HG03280 (cell line): ENCODE results near the gene FILIP1L.

ENCODE experiments used
- ATAC-seq: cut with Tn5 transposase; IDR thresholded peaks from one replicate; pipeline ENCODE4 v1.9.1; 2021; ENCODE audit warnings: mild to moderate bottlenecking, moderate library complexity; ENCODE audit not compliant: unreplicated experiment

The FILIP1L gene

DNA sequence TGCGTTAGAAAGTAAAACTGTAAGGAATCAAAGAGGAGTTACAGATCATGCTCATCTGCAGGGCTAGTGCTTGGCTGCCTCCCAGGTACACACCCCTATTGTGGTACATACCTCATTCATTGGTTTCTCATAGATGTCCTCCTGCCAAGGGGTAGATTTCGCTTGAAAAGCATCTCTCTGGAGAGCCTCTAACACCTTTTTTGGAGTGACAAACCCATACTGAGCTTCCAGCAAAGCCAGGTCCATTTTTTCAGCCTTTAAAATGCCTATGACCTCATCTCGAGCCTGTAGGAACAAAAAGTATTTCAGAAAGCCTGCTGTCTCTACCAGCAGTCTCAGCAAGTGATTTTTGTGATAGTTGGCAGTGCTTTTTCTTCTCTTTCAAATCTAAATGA, 184.6 kb downstream of the FILIP1L start:
- no peak for ATAC-seq

DNA sequence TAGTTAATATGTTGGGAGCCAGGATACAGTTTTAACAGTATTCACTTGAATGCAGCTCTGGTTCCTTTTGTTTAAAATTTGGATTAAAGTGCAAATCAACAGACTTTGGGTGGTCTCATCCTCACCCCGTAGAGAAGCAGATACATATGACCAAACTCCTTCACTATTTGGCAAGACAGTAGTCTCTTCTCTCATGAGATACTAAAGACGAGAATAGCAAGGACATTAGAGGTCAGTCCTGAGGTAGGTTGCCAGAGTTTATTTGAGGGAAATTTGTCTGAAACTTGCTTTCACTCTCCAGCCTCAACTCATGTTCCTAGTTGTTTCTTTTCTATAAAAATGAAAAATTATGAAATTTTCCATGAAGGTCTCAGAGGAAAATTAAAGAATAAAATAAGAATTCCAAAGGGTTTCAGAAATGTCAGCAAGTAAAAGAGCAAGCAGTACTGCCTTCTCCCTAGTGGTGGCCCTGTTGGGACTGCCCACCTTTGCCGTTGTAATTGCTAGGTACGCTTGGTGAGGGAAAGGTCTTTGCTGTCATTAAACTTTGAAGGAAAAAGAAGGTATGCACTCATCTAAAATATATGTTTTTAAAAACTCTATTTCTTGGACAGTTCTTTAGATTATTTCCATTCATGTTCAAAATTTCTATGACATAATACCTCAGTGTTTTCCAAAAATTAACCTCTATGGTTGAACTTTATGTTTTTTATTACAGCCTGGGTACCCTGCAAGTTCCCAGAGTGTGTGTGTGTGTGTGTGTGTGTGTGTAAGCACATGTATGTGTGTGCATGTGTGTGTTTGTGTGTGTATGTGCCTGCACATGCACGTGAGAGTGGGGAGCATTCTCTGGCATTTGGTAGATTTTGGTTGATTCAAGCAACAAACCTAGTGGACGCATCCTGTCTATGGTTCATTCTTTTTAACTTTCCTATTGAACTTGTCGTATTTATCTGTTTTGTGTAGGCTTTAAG, 185.2 kb downstream of the FILIP1L start:
- ATAC-seq, result no peak

DNA sequence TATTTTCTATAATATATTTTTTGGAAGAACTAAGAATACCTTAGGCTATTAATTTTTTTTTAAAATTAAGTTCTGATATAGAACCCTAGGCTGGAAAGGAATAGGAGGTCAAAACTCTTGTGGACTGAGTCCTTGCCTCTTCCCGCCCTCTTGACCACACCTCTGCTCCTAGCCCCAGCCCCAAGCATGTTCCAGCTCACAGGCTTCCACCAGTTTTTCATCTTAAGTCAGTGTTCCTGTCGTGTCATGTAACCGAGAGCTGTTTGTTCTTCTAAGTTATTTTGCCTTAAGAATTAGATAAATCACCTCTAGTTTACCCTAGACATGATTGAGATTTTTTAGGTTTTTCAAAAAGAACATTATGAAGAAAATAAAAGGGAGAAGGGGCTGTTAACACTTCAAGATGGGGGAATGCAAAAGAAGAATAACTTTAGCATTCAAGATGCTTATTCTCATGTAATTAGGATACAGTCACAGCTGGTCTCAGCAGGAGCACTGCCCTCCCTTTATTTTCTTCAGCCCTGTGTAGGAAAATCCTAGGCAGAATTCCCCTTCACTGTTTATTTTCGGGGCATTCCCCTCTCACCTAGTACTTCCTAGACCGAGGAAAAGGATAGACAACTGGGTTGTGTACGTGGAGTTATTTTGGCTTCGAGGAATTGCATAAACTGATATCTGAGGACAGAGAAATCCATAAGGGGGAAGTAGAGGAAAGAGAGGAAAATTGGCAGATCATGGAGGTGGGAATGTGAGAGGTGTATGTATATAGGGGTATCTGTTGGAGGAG, 186.4 kb downstream of the FILIP1L start:
- no peak for ATAC-seq

DNA sequence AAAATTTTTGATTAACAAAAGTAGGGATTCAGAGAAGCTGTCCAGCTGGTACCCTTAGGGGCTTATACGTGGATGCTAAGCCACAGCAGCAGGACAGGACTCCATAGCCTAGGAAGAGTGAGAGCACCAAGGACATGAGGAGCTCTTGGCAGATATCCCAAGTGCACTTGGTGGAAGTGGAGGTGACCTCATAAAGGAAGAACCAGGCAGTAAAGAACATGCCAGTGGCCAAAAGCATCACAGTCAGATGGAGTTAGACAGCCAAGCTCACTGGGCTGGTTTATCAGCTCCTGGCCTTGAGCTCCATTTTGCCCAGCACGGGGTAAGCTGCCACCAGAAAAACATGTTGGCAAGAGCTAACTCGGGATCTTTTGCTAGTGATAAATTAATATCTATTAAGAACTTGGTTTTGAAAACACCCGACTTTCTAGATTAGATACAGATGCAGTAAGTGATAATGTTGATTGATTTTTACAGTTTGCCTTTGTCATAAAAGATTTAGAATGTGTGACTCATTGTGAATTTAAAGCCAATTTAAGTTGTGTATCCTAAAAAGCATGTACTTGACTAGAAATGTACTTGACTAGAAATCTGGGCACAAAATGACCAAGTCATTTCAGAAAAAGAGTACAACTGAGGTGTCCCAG, 188.6 kb downstream of the FILIP1L start:
- no peak for ATAC-seq

DNA sequence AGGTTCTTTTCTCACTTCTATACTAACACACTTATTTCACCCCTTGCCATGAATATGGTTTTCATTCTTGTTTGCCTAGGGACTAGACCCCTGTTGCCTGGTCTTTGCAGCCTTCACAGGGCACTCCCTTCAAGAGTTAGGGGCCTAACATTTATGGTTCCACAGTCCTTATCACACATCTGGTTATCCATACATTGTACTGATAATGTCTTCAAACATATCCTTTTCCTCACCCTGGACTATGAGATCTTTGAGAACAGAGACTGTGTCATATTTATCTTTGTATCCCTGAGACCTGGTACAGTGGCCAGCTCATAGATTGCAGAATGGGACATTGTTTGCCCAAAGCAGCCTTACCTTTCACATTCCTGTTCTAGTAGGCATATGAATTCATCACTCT, 190.4 kb downstream of the FILIP1L start:
- ATAC-seq, result no peak

DNA sequence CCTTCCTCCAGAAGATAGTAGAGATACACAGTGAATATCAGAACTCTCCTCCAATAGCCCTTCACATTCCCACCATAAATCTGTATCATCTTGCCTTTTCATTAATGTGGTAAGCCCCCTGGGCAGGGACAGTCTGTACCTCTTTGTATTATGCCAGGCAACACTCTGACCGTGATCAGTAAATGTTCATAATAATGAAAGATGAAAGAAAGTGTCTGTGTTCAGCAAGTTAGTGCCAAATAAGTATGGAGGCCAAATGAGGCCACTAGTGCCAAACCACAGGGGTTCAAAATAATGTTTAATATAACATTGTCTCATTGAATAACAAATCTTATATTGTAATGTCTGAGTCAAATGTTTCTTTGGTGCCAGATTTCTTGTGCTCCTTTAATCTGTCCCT, 192.3 kb downstream of the FILIP1L start:
- no peak for ATAC-seq

DNA sequence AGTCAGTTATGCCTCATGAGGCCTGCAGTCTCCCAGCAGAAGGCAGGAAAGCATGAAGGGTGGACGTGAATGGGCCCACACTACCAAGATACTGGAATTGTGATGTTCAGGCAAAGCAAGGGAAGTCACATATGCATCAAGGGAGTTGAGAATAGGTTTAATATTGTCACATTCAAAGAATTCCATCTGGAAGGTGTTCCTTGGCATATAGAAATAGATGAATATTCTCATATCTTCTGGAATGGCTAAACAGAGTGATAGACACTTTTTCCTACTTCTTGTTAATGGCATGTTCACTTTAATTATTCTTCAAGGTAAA, 193.0 kb downstream of the FILIP1L start:
- ATAC-seq, result no peak

DNA sequence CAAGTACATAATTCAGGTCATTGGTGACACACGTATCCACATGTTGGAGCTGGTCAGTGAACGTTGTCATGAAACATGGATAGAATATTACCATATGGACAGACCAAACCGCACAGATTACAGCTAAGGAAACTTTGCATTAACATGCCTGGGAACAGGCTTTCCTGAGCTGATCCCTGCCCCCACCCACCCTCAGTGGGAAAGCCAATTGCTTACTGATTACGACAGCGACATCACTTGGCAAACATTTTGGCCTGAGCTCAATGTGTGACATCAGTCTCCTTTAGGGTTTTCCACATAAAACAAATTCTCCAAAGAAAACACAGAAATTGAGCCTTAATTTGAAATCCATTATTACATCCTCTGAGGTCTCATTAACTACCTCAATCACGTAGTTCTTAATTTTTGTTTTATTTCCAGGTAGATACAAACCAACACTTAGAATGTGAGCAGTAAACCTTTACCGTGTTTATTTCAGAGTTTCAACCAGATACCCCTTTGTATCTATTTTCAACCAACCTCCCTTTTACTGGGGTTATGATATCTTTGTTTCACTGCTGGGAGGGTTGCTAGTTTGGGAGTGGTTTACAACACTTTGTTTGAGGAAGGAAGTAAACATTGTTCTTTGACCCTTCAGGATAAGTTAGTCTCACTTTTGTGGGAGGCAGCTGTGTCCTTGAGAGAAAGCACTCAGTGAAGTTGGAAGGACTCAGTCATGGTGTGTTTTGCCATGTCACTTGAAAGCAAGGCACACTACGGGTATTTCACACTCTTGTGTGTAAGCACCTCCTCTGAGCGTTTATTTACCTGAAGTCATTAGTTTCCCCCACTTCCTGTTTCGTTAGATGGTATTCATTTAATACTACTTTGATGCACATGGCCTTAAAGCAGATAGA, 193.6 kb downstream of the FILIP1L start:
- ATAC-seq, result no peak

DNA sequence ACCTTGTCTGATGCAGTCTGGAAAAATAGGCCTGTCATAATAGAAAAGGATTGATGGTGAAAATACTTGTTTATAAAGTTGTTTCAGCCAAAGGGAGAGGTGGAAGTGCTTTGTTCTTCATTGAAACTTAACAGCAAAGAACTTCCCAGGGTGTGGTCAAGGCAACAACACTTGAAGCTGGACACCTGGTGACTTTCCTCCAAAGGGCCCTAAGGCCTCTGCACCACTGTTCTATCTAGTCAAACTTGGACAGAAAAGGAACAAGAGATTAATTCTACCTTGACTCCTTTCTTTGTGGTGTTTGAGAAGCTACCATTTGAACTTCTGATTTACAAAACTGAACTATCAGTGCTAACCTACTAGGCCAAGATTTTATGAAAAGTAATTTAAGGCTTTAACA, 194.6 kb downstream of the FILIP1L start:
- ATAC-seq, result no peak

DNA sequence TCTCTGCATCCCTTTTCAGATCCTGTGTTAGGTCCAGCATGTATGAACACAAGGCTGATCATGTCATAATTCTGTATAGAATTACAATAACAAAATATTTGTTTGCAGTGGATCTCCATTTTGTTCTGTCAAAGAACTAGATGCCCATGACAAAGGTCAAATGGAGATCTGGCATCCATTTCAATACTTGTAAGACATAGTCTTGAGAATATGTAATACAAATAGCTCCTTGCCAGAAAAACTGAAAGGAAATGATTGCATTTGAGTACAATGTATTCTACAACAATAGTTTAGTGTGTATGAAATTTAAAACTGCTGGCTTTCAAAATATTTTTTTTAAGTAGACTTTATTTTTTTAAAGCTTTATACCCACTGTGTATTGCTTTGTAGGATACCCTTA, 195.6 kb downstream of the FILIP1L start:
- ATAC-seq, result no peak

DNA sequence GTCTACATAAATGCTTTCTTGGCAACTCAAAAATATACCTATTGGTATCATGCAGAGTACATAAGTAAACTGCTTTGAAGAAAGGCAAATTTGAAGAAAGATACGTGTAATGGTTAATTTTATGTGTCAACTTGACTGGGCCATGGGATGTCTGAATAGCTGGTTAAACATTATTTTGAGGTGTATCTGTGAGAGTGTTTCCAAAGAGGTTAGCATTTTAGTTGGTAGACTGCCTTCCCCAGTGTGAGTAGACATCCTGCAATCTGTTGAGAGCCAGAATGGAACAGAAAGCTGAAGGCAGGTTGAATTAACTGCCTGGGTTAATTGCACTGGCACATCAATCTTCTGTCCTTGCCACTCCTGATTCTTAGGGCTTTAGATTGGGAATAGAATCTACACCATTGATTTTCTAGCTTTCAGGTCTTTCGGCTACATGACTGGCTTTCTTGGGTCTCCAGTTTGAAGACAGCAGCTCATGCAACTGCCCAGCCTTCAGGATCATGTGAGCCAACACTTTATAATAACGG, 198.3 kb downstream of the FILIP1L start:
- ATAC-seq, result no peak

DNA sequence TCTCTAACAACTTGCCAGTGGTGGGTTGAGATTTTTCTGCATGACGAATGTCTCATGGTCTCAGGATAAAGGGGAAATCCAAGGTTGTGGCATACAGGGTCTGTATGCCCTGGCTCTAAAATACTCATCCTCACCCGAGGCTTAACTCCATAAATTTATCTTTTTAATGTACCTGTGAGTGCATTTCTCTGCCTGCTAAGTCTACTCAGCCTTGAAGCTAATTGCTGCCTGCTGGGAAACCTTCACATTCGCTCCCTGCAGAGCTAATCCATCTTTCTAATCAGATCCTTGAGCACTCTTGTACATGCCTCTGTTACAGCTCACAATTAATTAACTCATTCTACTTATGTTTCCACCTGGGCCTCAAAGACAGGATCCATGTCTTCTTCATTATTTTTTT, 202.9 kb downstream of the FILIP1L start:
- ATAC-seq, result no peak

DNA sequence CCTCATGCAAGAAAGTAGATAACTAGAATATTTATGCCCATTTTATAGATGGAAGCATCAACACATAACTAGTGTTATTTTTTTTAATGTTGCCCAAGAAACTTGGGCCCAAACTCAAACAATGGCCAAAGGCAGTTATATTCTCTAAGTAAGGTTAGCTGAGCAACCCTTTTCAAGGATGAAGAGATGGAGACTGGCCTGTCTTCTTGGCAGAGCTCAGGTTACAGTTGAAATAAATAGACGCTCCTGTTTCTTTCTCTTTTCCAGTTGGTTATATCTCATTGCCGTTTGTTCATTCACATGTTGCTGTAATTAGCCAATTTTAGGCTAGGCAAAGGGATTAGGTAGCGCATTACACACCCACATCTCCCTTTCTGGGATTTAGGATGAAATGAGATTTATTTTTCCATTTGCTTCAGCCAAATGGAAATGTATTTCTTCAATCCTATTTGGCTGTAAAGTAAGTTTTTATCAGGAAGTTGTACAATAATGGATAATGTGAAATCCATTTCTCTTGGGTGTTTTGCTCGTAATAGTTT, 203.5 kb downstream of the FILIP1L start:
- ATAC-seq, result no peak

DNA sequence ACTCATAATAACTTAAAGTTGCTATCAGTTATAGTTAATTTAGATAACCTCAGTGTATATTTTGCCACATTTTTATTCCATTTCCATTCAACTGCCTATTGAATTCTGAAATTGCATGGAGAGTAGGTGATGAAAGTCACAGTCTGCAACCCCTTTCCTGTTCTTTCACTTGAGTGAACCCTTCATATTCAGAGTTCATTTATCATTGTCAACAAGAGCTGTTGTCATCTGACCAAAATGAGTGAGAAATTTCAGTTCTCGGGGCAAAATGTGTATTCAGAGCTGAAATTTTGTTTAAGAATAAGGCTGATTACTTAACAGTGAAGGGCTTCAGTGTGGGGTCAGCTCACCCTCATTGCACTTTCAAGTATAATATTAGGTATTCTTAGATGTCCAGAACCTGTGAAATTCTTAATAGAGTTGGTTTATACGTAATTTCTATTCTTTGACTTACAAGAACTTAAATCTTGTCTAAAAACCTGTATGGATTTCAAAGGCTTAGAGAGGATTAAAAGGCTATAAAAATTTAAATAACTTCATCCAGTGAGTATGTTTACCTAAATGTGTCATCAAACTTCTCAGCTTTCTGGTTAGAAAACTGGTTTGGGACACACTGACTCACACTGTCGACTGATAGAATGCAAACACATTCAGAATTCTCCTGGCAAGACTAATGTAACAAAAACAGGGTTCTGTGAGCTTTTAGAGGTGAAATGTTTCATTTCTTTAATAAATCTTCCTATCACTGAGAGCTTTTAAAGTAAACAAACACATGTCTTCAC, 204.4 kb downstream of the FILIP1L start:
- no peak for ATAC-seq

DNA sequence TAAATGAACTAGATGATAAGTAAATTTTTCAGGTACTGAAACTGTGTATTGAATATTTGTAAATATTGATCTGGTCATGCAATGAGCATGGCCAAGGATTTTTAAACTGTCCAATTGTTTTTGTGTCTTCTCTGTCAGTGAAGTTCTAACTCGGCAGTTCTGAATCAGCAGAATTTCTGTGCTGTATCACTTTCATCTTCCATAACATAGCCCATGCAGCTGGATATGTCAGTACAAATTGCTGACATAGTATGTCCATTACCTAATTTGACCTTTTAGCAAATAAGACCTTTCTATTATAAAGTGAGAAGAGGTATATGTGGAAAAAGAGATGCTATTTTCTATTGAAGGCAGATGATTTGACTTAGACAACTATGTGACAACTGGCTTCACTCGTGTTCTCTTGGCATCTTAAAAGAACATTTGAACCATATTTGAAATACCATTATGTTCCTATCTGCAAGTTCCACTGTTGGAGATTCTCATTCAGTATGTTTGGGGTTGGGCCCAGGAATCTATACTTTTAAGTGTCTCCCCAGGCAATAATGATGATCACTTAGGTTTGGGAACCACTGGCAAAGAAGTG, 206.2 kb downstream of the FILIP1L start:
- ATAC-seq, result no peak

DNA sequence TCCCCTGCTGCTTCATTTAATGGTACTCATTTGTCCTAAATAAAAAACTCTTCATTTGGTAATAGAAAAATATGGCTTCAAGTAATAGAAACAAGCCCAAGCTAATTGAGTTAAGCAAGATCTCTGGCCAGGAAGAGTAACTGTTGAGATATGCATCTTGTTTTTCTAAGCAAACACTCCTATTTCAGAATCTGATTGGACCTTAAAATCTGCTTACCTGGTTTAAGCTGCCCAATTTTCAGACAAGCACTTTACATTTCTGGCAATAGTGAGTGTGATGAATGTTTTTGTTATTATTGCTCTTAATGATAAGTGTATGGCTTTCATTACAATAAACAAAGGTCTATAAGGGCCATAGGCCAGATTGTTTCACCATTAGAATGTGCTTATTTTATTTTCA, 210.4 kb downstream of the FILIP1L start:
- no peak for ATAC-seq

DNA sequence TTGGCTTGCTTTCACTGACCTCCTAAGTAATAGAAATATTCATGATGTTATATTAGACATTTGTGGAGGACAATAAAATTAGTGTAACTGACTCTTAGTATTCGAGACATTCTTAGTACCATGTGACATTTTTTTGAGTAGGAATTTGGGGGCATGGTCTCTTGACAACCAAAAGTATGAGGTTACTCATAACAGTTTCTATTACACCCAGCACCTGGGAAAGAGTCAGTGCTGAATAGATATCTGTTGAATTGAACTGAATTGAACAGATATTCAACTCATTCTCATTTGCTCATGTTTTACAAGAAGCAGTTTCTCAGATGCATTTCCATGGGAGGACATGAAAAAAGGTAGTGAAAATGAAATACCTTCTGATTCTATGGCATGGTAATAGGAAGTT, 212.2 kb downstream of the FILIP1L start:
- no peak for ATAC-seq

DNA sequence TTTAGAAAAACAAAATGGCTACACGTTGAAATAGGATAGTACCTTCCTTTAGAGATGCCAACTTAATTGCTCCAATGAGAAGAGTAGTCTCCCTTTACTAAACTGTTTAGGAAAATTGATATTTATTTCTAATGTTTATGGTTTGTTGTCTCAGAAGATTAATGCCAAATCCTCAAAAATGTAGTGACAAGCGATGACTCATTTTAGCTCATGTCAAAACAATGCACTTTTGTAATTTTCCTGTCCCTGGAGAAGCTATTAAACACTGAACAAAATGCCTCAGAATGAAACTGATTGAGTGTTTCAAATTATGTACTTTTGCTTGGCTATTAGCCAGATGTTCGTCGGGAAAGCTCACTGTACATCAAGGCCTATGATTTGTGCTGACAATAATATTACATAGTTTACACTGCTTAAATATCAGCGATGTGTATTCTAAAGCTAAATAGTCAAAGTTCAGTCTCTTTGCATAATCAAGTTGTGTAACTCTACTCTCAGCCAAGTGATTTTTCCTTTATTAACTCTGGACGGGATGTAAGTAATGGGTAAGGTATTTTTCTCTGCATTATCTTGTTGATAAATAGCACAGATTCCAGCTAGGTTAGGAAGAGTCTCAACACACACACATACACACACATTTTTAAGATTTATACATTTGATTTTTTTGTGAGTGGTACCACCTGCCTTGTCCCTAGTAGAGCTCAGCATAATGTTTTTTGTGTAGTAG, 212.9 kb downstream of the FILIP1L start:
- no peak for ATAC-seq
